AG04449 (cell line): ENCODE data around the gene RNU1-2.
A peak's percentile ranks its signal among the peaks of the same experiment; 100 is the strongest.
"Not testable (repeated sequence)": the region's sequence is repeated elsewhere in the genome, so short reads cannot be mapped to it uniquely, and the experiment has no call there.

Experiments
- CTCF ChIA-PET: fragments of 350-600 bp; formaldehyde crosslinking; extraction: SDS; loops from one replicate; lab custom pipeline; 2021; ENCODE audit warnings: antibody characterized with exemption; lab: Yijun Ruan, JAX
- POLR2A ChIA-PET: fragments of 400-600, 350-600 bp; formaldehyde crosslinking; extraction: SDS; loops from one replicate; lab custom pipeline; 2020; ENCODE audit warnings: antibody characterized with exemption, inconsistent platforms; lab: Yijun Ruan, JAX
- DNase-seq: peaks from one replicate; pipeline ENCODE4 v3.0.0-alpha.2; 2010; ENCODE audit warnings: low read depth, low spot score
- H3K4me3 ChIP-seq: 2 replicates; pipeline ENCODE4 v1.5.1; 2011; ENCODE audit warnings: low read depth, mild to moderate bottlenecking, control low read depth, low read length
- CTCF ChIP-seq: IDR thresholded peaks from one replicate; pipeline ENCODE4 v1.5.1; 2011; ENCODE audit warnings: mild to moderate bottlenecking, moderate library complexity, low read length, control low read depth, inconsistent platforms; ENCODE audit not compliant: insufficient read depth; ENCODE audit errors: missing control alignments

RNU1-2 gene

GRCh38 chr1:16897653-16898052 is 1.9 kb downstream of the RNU1-2 start:
- DNase-seq, POLR2A ChIA-PET, H3K4me3 ChIP-seq: not testable (repeated sequence)
- CTCF ChIA-PET: interaction anchor here (0.6 to 0.7 kb wide), 2 partner anchors 283 to 655 kb away, joined by 3 to 4 read pairs; no protein-coding TSS in a partner anchor

- DNase-seq, POLR2A ChIA-PET, CTCF ChIA-PET, H3K4me3 ChIP-seq: not testable (repeated sequence)
These were observed 2.5 kb downstream of the RNU1-2 start for GRCh38 chr1:16898298-16898697.

GRCh38 chr1:16899020-16899419 is 3.2 kb downstream of the RNU1-2 start:
- POLR2A ChIA-PET, DNase-seq, H3K4me3 ChIP-seq, CTCF ChIA-PET: not testable (repeated sequence)

GRCh38 chr1:16900751-16901150 is 5.0 kb downstream of the RNU1-2 start:
- POLR2A ChIA-PET: no interaction called here
- TF ChIP-seq CTCF: peak; percentile 46
- CTCF ChIA-PET: no interaction called here
- no peak for DNase-seq
- H3K4me3 ChIP-seq: no peak overlapping the region

GRCh38 chr1:16901371-16901770 is 5.6 kb downstream of the RNU1-2 start:
- POLR2A ChIA-PET, DNase-seq, H3K4me3 ChIP-seq: not testable (repeated sequence)
- CTCF ChIA-PET: interaction anchor here (1.6 kb wide), 1 partner anchor 280 kb away, joined by 3 read pairs; no protein-coding TSS in a partner anchor

GRCh38 chr1:16903054-16903453 is 7.3 kb downstream of the RNU1-2 start:
- no peak for TF ChIP-seq CTCF
- ChIA-PET POLR2A (interaction anchor here (1.7 to 3.2 kb wide), 2 partner anchors 8 to 389 kb away, joined by 6 to 17 read pairs; partner anchors contain the start of gene RNU1-1), CTCF (interaction anchor here (1.1 to 1.5 kb wide), 2 partner anchors 143 to 282 kb away, joined by 4 to 5 read pairs; no protein-coding TSS in a partner anchor)
- DNase-seq: no peak
- no peak overlapping the region for H3K4me3 ChIP-seq

GRCh38 chr1:16903458-16903796 is 7.6 kb downstream of the RNU1-2 start:
- peak overlapping the region; percentile 51 for H3K4me3 ChIP-seq
- no peak for DNase-seq
- ChIA-PET CTCF (interaction anchor here (1.1 to 1.5 kb wide), 2 partner anchors 143 to 282 kb away, joined by 4 to 5 read pairs; no protein-coding TSS in a partner anchor), POLR2A (interaction anchor here (0.6 to 3.2 kb wide), 3 partner anchors 8 to 427 kb away, joined by 4 to 17 read pairs (median 6); partner anchors contain the start of gene RNU1-1)
- no peak for TF ChIP-seq CTCF

GRCh38 chr1:16904560-16905109 is 8.9 kb downstream of the RNU1-2 start:
- peak; percentile 91 for DNase-seq
- TF ChIP-seq CTCF: no peak
- ChIA-PET POLR2A (interaction anchor here (0.9 to 3.2 kb wide), 8 partner anchors 8 to 391 kb away, joined by 4 to 33 read pairs (median 6); partner anchors contain the start of genes RNU1-1 and RNU1-2), CTCF (interaction anchor here (0.8 kb wide), 1 partner anchor 21 kb away, joined by 3 read pairs; no protein-coding TSS in a partner anchor)
- peak overlapping the region; percentile 71 for H3K4me3 ChIP-seq
